GM15510 (cell line): ENCODE data around the gene USP6NL.

Experiments
- POLR2A ChIP-seq: IDR thresholded peaks from 3 replicates; pipeline ENCODE4 v1.6.1; 2011; ENCODE audit warnings: borderline replicate concordance; ENCODE audit not compliant: insufficient read length; ENCODE audit errors: extremely low read depth

Gene USP6NL

DNA sequence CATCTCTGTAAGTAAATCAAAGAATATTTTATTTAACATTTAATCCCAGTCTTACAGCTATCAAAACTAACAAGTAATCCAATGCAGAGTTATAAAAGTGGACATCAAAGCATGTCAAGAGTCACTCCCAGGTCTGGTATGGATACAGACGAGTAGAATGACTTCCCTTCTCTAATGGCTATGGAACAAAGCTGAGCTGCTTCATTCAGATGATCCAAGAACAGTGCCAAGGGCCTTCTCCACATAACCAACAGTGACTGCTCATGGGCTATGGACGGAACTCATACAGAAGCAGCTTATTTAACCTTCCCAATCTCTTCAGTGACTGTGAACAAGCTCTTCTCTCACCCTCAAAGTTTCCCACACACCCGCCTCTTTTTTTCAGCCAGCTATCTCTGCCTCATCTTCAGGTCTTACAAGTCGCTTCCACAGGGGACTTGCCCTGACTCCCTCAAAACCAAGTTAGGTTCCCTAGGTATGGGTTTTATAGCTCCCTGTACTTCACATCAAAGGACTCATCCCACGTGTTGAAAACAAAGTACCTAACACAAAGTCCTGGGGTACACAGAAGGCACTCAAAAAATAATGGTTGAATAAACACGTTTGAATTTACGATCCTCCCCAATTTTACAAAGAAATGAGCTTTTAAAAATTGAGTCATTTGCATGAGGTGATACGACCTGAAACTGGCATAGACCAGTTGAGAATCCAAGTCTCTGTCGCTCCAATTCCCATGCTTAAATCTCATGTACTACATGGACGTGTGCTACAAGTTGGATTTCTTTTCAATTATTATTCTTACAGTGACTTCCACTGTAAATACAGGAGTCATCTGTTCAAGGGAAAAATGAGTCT is 3.1 kb downstream of the USP6NL start:
- no peak for TF ChIP-seq POLR2A

DNA sequence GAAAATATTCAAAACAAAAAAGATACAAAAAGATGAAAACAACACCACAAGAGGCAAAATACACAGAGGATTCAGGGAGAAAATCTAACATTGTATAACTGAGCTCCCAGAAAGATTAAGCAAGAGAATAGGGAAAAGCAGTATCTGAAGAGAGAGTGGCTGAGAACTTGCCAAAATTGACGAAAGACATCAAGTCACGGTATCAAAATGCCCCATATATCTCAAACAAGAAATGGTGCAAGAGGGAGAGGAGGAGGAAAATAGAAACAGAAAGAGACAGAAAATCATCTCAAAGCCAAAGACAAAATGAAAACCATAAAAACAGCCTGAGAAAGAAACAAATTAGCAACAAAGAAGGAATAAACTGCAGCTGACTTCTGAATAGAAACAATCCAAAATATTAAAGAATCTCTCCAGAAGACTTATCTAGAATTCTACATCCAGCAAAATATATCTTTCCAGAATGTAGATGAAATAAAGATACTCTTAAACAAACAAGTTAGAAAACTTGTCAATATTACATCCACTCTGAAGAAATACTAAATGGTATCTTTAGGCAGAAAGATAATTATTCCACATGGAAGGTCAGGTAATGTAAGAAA is 5.5 kb downstream of the USP6NL start:
- TF ChIP-seq POLR2A: no peak

DNA sequence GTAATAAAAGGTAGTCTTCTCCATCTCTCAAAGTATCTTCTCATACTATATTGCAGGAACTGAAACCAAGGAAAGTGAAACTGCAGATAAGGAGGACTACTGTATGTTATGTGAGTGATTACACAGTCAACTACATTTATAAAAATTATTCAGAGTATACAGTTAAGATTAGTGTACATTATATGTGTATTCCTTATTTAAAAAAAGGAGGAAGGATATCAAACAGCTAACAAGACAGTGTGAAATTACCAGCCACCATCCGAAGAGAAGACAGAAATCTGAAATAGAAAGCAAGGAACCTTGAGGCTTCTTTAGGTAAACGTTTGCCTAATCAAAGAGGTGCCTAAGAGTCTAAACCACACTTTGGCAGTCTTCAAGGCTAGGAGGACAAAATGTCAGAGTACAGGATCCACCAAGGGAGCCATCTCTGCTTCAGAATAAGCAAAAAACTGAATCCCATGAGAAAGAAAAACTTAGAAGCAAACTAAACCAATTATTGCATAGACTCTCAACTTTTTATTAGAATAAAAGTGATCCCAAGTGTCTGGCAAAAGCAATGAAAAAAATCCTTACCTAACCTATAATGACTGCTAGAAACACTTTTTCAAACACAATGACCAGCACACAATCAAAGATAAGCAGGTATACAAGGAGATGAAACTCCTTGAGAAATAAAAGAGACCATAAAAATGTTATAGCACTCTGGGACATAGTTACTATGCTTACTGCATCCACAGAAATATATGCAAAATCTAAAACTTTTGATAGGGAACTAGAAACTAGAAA is 6.4 kb downstream of the USP6NL start:
- no peak for TF ChIP-seq POLR2A

DNA sequence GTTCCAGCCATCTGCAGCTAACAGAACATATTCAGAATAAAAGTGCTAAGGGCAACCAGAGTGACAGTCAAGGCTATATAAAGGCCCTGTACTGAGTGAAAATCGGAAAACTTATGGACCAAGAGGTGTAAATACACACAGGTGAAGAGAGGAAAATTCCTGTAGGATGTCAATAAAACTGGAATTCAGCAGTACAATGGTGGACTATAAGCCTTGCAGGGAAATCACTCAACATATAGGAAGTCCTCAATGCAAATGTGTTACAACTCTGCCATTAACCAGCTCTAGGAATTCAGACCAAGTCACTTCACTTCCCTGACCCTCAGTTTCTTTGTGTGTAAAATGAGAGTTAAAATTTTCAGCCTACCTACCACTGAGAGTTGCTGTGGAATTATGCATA is 7.7 kb downstream of the USP6NL start:
- TF ChIP-seq POLR2A: no peak

DNA sequence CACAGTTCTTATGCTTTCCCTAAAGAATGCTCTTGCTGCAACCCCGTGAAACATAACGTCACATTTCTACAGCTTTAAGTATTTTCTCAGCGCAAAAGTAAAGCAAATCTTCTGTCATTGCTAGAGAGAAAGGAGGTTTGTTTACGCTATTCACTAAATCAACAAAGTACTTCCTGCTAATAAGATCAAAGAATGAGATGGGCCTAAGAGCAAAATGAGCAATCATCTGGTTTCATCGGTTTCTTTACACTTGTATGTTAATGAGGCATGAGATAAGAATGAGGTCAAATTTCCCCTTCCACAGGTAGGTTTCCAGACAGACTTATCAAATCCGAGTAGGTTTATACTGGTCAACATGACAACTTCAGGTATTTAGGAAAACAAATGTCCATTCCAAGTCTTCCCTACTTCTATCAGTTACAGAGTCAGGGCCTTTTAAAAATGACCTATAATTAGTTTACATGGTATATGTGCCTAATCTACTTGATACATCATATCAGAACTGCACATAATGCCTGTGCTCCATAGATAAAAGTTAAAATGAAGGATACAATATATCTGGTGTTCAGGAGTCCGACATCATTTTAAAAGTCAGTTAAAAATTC is 8.4 kb downstream of the USP6NL start:
- no peak for TF ChIP-seq POLR2A

DNA sequence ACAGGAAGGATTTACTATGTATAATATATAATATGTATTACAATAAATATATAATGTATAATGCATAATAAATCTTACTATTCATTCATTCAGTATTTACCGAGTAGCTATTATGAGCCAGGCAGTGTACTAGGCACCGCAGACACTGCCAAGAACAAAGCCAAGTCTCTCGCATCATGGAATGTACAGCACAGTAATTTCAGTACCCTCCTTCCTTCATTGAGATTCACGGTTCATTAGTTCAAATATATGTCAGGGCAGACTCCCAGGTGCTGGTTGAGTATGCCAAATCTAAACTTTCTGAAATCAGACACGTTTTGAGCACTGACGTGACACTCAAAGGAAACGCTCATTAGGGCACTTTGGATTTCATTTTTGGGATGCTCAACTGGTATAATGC is 9.1 kb downstream of the USP6NL start:
- TF ChIP-seq POLR2A: no peak

DNA sequence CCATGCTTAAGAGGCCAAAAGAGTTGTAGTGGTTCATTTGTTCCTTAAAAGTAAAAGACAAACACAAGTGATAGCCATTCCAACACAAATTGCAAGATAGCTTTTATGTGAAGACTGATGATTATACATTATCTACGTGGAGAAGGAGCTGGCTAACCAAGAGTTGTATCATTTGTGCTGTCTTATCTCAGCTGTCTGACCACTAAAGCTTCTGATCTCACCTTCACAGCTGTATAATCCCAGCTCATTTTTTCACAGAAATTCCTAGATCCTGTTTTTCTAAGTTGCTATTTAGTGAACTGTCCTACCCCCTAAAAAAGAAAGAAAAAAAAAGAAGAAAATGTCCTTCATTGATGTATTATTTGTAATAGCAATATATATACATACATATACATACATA is 9.8 kb downstream of the USP6NL start:
- no peak for TF ChIP-seq POLR2A

DNA sequence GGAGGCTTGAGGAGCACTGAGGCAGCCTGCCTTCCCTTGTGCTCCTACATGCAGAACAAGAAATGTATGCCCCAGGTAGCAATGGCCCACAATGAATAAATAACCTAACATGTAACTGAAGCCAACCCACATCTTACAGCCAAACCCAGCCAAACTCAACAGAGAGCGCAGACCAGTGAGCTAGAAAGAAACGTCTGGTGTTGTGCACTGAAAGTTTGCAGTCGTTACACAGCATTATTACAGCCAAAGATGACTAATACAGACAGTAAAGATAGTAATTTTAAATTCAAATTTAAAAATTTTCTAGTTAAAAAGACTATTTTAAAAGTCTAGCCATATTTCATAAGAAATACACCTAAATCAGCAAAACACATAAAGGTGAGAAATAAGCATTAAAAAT is 11.2 kb downstream of the USP6NL start:
- no peak for TF ChIP-seq POLR2A

DNA sequence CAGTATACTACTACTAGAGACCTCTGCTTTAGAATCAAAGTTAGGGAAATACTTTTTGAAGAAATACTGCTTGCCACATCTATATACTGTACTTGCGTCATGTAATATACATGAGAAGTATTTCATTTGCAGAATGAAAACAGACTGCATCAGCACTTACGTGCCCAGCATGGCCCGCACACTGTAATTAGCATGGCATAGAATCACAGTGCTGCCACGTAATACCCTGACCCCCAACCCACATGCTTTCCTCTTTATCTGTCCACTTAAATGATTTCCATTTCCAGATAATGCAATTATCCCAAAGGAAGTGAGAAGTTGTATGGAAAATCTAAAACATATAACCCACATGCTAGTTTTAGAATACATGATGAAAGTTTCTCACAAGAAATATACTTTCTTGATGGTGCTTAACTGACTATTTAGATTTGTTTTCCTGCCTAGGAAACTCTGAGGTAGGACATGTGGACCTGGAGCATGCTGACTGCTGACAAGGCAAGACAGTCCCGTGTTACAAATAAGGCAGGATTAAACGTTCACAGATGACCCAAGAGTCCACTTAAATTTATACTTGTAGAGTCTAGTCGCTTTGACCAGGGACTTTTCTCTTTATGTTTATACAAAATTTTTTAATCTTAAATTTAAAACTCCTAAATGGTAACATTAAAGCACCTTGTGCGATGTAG is 12.6 kb downstream of the USP6NL start:
- no peak for TF ChIP-seq POLR2A

DNA sequence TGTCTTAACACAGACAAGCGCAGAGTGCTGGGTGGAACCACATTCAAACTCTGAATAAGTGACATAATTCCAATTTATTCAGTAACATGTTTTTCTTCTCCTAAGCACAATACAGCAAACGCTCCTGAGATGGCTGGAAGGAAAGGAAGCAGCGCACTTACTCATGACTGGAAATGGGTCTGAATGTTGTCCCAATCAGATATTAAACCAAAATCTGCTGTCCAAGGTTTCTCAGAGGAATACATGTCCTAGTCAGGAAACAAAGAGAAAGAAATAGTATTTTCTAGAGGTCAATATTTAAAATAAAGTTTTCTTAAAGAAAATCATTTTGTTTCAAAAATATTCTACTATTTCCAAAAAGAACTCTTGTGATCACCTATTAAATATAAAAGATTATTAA is 14.0 kb downstream of the USP6NL start:
- TF ChIP-seq POLR2A: no peak

DNA sequence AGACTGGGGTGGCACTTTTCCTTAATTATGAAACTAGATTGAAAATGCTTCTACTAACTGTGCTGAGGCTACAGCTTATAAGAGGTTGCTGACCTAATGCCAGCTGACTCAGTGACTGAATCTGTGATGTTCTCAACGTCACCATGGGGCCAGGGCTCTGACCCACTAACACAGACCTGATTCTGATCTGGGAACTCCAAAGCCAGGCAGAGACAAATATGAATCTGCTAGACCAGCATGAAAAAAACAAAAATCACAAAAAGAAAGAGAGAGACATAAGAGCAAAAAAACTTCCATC is 16.1 kb downstream of the USP6NL start:
- no peak for TF ChIP-seq POLR2A

DNA sequence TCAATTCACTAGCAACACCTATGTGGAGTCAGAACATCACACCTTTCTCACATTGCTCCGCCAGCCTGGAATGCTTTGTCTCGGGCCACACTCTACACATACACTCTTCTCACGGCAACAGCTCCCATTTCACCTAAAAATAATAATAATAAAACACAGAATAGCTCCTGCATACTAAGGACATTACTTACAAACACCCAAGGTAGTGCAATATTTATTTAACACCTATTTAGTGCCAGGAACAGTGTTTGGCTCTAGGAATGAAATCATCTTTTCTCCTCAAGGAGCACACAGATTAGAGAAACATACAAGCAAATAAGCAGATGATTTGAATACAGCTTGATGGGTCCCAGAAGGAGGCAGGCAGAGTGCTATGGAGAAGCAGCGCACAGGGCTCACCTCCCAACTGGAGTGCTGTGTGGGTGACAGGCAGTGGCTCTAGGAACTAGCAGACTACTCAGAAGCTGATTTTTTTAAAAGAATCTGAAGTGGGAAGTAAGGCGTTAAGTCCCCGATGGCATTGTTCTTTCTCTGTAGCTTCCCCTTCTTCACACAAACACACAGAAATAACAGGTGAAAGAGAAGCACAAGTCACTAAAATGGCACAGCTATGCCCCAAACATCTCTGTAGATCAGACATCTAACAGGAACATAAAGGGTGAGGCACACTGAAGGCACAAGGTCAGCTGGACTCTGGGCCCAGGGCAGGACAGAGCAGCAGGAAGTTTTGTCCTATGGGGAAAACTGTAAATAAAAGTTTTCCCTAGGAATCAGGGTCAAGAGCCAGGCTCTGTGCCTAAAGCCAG is 16.7 kb downstream of the USP6NL start:
- TF ChIP-seq POLR2A: no peak

DNA sequence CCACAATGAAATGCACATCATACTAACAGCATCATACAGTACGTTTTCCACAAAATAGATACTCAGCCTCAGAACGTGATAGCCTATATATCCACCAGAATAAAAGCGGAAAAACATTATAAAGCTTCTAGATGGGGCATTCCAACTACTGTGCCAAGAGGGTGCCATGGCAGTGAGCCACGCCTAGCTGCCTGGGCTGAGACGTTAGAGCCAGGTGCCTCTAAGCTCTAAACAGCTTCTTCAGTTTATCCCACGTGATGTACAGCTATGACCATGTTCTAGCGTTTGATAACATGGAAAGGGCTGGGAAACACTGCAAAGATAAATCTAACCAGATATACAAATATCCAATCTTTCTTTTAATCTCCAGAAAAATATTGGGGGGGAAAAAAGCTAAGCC is 17.8 kb downstream of the USP6NL start:
- no peak for TF ChIP-seq POLR2A

DNA sequence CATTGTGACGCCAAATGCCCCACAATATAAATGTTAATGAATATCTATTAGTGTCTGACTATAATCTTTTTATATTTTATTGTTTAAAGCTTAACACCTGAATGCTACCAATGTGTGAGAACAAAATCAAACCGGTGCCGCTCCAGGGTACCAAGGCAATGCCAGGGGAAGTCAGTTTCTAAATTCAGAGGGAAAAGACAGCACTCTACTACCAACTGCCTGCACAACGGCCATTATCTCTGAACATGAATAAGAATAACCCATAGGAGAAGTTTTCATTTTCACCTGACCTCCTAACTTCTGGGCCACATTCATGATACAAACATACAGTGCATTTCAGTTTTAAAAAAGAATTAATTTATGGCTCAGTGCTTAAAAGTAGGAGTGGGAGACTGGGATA is 21.7 kb downstream of the USP6NL start:
- no peak for TF ChIP-seq POLR2A
